K562 (cell line): ENCODE results near the gene TNNT1. TPM values are rescaled to one million over a fixed set of nuclear protein-coding genes. Genes with fewer than 3 reads are reported as not detected.

Source experiments
- ARHGAP35 ChIP-seq: fragments of 450-650 bp; IDR thresholded peaks from 2 replicates; pipeline ENCODE4 v1.6.1; 2018; ENCODE audit not compliant: partially characterized antibody
- ATF3 ChIP-seq, 2 experiments: fragments of 450-650 bp in 1 of 2; sonication (generic) in 1 of 2; formaldehyde crosslinking in 1 of 2; IDR thresholded peaks in 1 of 2; conservative IDR thresholded peaks in 1 of 2; 2 replicates each; pipeline versions ENCODE4 v1.6.1 to v1.8.1; 2016 to 2023; ENCODE audit warnings: mild to moderate bottlenecking in 2 of 2, moderate library complexity in 2 of 2, inconsistent platforms in 1 of 2, missing genetic modification reagents in 1 of 2
- CAMTA2 ChIP-seq: fragments of 250-450 bp; sonication (Bioruptor Pico); conservative IDR thresholded peaks from 2 replicates; pipeline ENCODE4 v1.5.1; 2022
- CBX3 ChIP-seq, 2 experiments: IDR thresholded peaks; 1 replicate in 1 of 2; 2 replicates in 1 of 2; pipeline ENCODE4 v1.6.1; 2012; ENCODE audit warnings: inconsistent platforms in 2 of 2, low read length in 2 of 2, borderline replicate concordance in 1 of 2, control low read depth in 1 of 2
- CREB3 ChIP-seq: fragments of 450-650 bp; conservative IDR thresholded peaks from 2 replicates; pipeline ENCODE4 v1.6.1; 2016; ENCODE audit warnings: missing genetic modification characterization, low read depth, mild to moderate bottlenecking, missing compliant biosample characterization, moderate library complexity
- ESRRA ChIP-seq: fragments of 450-650 bp; IDR thresholded peaks from 2 replicates; pipeline ENCODE4 v1.6.1; 2014; ENCODE audit warnings: low read depth, mild to moderate bottlenecking, moderate library complexity, borderline replicate concordance
- HOMEZ ChIP-seq: fragments of 250-450 bp; sonication (Bioruptor Pico); IDR thresholded peaks from 2 replicates; pipeline ENCODE4 v1.4.0; 2020; ENCODE audit warnings: mild to moderate bottlenecking, moderate library complexity
- L3MBTL2 ChIP-seq: fragments of 450-650 bp; IDR thresholded peaks from 2 replicates; pipeline ENCODE4 v1.6.1; 2016; ENCODE audit warnings: mild to moderate bottlenecking, moderate library complexity
- MXI1 ChIP-seq: IDR thresholded peaks from 2 replicates; pipeline ENCODE4 v1.6.1; 2011; ENCODE audit warnings: low read depth, mild to moderate bottlenecking, improper control_type of control experiment, low read length
- NR1H2 ChIP-seq: sonication (generic); formaldehyde crosslinking; IDR thresholded peaks from 2 replicates; pipeline ENCODE4 v1.4.0; 2020; ENCODE audit warnings: mild to moderate bottlenecking, missing genetic modification reagents
- PHB2 ChIP-seq: fragments of 450-650 bp; IDR thresholded peaks from 2 replicates; pipeline ENCODE4 v1.6.1; 2017; ENCODE audit warnings: low read depth
- RBM39 ChIP-seq: fragments of 200-400 bp; formaldehyde crosslinking; optimal IDR thresholded peaks from 2 replicates; pipeline ENCODE3; 2018; ENCODE audit warnings: low read depth, low read length
- SMARCA4 ChIP-seq: fragments of 450-650 bp; IDR thresholded peaks from 2 replicates; pipeline ENCODE4 v1.6.1; 2016
- STAT5A ChIP-seq: IDR thresholded peaks from 2 replicates; pipeline ENCODE4 v1.6.1; 2012; ENCODE audit warnings: low read length, inconsistent platforms, borderline replicate concordance
- USF2 ChIP-seq: sonication (generic); formaldehyde crosslinking; IDR thresholded peaks from 2 replicates; pipeline ENCODE4 v1.5.0; 2020; ENCODE audit warnings: missing genetic modification reagents
- ZBTB7A ChIP-seq: IDR thresholded peaks from 2 replicates; pipeline ENCODE4 v1.6.1; 2011; ENCODE audit warnings: low read depth, mild to moderate bottlenecking, low read length, moderate library complexity, borderline replicate concordance; ENCODE audit not compliant: control insufficient read depth
- ZBTB9 ChIP-seq: fragments of 450-650 bp; formaldehyde crosslinking; IDR thresholded peaks from 2 replicates; pipeline ENCODE4 v1.4.0; 2020; ENCODE audit warnings: mild to moderate bottlenecking, moderate library complexity
- ZKSCAN1 ChIP-seq: fragments of 150-350 bp; IDR thresholded peaks from 2 replicates; pipeline ENCODE4 v1.6.1; 2016; ENCODE audit warnings: low read depth, low read length
- ZNF217 ChIP-seq: sonication (generic); formaldehyde crosslinking; IDR thresholded peaks from 2 replicates; pipeline ENCODE4 v1.8.0; 2022; ENCODE audit warnings: mild to moderate bottlenecking, missing genetic modification reagents
- ZNF224 ChIP-seq: sonication (generic); formaldehyde crosslinking; IDR thresholded peaks from 2 replicates; pipeline ENCODE4 v1.8.0; 2022; ENCODE audit warnings: mild to moderate bottlenecking, missing genetic modification reagents
- ZNF589 ChIP-seq: fragments of 200-800 bp; sonication (Bioruptor generic); IDR thresholded peaks from 2 replicates; pipeline ENCODE4 v1.6.1; 2016; ENCODE audit warnings: low read depth, missing genetic modification characterization, missing compliant biosample characterization
- ZNF780A ChIP-seq: fragments of 250-450 bp; sonication (Bioruptor Pico); IDR thresholded peaks from 2 replicates; pipeline ENCODE4 v1.5.0; 2021; ENCODE audit warnings: mild to moderate bottlenecking
- polyA plus RNA-seq, 8 experiments: library from polyadenylated mRNA; depleted of rRNA in 4 of 8; stranded (reverse) in 5 of 8; unstranded in 3 of 8; fragments of >200 nt; fragmentation: Nextera tagmentation in 2 of 8; fragmentation: Illumina TruSeq in 1 of 8; extraction: Ambion mirVana in 2 of 8; extraction: Trizol in 1 of 8; gene quantifications; 2 replicates each; pipeline versions ENCODE4 v1.2.1 to v1.2.3, GENCODE V29; 2011 to 2014; ENCODE audit warnings: inconsistent platforms in 1 of 8, missing spikeins in 1 of 8
- total RNA-seq, 7 experiments: library from RNA; depleted of rRNA in 6 of 7; stranded (reverse); fragments of >200 nt in 6 of 7; fragmentation: Illumina TruSeq in 2 of 7; extraction: Trizol in 2 of 7; gene quantifications; 2 replicates each; pipeline versions ENCODE4 v1.2.1 to v1.2.3, GENCODE V29; 2011 to 2021; ENCODE audit warnings: low replicate concordance in 1 of 7

TNNT1 gene
- total and polyA plus RNA-seq, 9 of the 15 experiments (the other 6 are each of a cell fraction or from before 2014, with no cell fraction given) = 31.8 to 390 (median 227) TPM

- TF ChIP-seq ZNF780A (no peak), HOMEZ (CRISPR knock-in tag) (no peak), ZNF224 (CRISPR knock-in tag) (no peak), L3MBTL2 (peak; percentile 21; the same call in 1 of the 2 replicates), NR1H2 (no peak), CAMTA2 (CRISPR knock-in tag) (no peak), CBX3 (IDR thresholded peaks at IDR 0.05; ENCODE audit: borderline replicate concordance in 1 of 2, low read length in 2 of 2) (no peak), RBM39 (no peak), ZBTB7A (0 out of 2 replicates have a peak, but pooled peaks have one; percentile 1), ZBTB9 (peak; percentile 60; the same call in 1 of the 2 replicates), PHB2 (0 out of 2 replicates have a peak, but pooled peaks have one; percentile 18), ATF3 (IDR thresholded peaks at IDR 0.05) (peak; percentile 42; the same call in 1 of the 2 replicates), ATF3 (CRISPR knock-in tag; conservative IDR thresholded peaks at IDR 0.05) (no peak), ZNF589 (no peak), USF2 (CRISPR knock-in tag) (no peak), ESRRA (peak; percentile 50; the same call in 1 of the 2 replicates), ARHGAP35 (no peak), ZKSCAN1 (no peak), STAT5A (no peak; the same call in 1 of the 2 replicates), ZNF217 (CRISPR knock-in tag) (no peak), SMARCA4 (no peak), CREB3 (no peak), MXI1 (peak; percentile 95)
Measured at GRCh38 chr19:55166530-55167268, 17.7 kb upstream of the TNNT1 start, which contains the start of gene DNAAF3 (continued).
